Progenitor cell of endocrine pancreas (in vitro differentiated cells): Measurements from ENCODE around the gene CCDC192. TPM values are rescaled to one million over a fixed set of nuclear protein-coding genes. Genes with fewer than 3 reads are reported as not detected.

Experiments
- DNase-seq: peaks from one replicate; pipeline ENCODE4 v3.0.0; 2021; ENCODE audit warnings: low spot score; ENCODE audit not compliant: unreplicated experiment
- H3K27ac Mint-ChIP-seq: 2 replicates; pipeline ENCODE4 v1.8.0; 2021; ENCODE audit warnings: mild to moderate bottlenecking, moderate library complexity, mixed read lengths
- H3K27me3 Mint-ChIP-seq: 2 replicates; pipeline ENCODE4 v1.8.0; 2021; ENCODE audit warnings: mixed read lengths
- H3K36me3 Mint-ChIP-seq: 2 replicates; pipeline ENCODE4 v1.8.0; 2022; ENCODE audit warnings: mixed read lengths; ENCODE audit not compliant: insufficient read depth
- H3K4me1 Mint-ChIP-seq: 2 replicates; pipeline ENCODE4 v1.8.0; 2021; ENCODE audit warnings: low read depth, mixed read lengths
- H3K4me3 Mint-ChIP-seq: 2 replicates; pipeline ENCODE4 v1.8.0; 2021; ENCODE audit warnings: low read depth, mild to moderate bottlenecking, moderate library complexity, mixed read lengths
- H3K9me3 Mint-ChIP-seq: 2 replicates; pipeline ENCODE4 v1.8.0; 2021; ENCODE audit warnings: low read depth, mixed read lengths
- total RNA-seq: library from RNA; stranded (reverse); gene quantifications from 2 replicates; pipeline ENCODE4 v1.2.1, GENCODE V29; 2021
- TF ChIP-seq, protein P1 (sequence below): fragments of 200-600 bp; sonication (generic); IDR thresholded peaks from one replicate; pipeline ENCODE4 v1.5.0; 2021; ENCODE audit warnings: antibody characterized with exemption, mild to moderate bottlenecking; ENCODE audit not compliant: unreplicated experiment

CCDC192 gene
- total RNA-seq, 1 donor from 2014 or later, result not detected

DNA sequence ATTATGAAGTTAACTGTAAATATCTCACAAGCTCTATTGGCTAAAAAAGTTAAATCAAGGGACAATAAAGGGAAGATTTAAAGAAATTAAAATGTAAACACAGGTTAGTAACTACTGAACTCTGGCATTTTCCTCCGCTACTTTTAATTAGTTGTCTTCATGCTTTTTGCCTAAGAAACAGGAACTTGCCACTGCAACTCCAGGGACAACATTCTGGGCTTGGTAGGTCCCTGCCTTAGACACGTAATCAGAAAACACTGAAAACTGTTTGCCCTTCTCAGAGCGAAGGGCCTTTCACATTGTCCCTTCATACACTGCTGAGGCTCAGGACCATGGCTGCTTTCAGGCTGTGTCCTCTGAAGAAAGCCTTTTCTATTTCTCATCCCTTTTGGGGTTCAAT is 118.7 kb downstream of the CCDC192 start:
- H3K36me3 Mint-ChIP-seq, result no peaks in the 10 kb centered on the region
- DNase-seq, result no peak
- peaks cover 8% of the 10 kb centered on the region for H3K9me3 Mint-ChIP-seq
- H3K4me3 Mint-ChIP-seq, result no peak overlapping the region
- TF ChIP-seq, protein P1, sequence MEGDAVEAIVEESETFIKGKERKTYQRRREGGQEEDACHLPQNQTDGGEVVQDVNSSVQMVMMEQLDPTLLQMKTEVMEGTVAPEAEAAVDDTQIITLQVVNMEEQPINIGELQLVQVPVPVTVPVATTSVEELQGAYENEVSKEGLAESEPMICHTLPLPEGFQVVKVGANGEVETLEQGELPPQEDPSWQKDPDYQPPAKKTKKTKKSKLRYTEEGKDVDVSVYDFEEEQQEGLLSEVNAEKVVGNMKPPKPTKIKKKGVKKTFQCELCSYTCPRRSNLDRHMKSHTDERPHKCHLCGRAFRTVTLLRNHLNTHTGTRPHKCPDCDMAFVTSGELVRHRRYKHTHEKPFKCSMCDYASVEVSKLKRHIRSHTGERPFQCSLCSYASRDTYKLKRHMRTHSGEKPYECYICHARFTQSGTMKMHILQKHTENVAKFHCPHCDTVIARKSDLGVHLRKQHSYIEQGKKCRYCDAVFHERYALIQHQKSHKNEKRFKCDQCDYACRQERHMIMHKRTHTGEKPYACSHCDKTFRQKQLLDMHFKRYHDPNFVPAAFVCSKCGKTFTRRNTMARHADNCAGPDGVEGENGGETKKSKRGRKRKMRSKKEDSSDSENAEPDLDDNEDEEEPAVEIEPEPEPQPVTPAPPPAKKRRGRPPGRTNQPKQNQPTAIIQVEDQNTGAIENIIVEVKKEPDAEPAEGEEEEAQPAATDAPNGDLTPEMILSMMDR, result no peak
- H3K27ac Mint-ChIP-seq, result no peak overlapping the region
- no peaks in the 10 kb centered on the region for H3K27me3 Mint-ChIP-seq
- H3K4me1 Mint-ChIP-seq, result peaks cover 18% of the 10 kb centered on the region

DNA sequence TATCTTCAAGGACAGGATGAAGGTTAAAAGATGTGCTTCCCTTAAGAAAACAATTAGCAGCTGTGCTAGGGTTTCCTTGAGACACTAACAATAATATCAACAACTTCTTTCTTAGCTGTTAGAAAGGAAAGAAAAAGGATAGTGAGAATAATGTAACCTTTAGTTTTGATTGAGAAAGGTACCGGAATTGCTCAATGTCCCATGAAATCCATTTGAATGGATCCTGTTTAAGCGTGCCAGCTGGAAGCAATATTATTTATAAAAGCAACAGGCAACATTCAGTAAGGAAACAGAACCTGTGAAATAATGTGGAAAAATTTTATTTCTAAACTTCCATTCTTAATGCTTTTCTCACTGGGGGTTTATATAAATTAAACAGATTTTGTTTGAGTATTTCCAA is 120.9 kb downstream of the CCDC192 start:
- no peak for DNase-seq
- H3K4me3 Mint-ChIP-seq, result no peak overlapping the region
- peaks cover 4% of the 10 kb centered on the region for H3K9me3 Mint-ChIP-seq
- no peaks in the 10 kb centered on the region for H3K27me3 Mint-ChIP-seq
- no peaks in the 10 kb centered on the region for H3K36me3 Mint-ChIP-seq
- no peak overlapping the region for H3K27ac Mint-ChIP-seq
- TF ChIP-seq, protein P1, result no peak
- peaks cover 18% of the 10 kb centered on the region for H3K4me1 Mint-ChIP-seq

DNA sequence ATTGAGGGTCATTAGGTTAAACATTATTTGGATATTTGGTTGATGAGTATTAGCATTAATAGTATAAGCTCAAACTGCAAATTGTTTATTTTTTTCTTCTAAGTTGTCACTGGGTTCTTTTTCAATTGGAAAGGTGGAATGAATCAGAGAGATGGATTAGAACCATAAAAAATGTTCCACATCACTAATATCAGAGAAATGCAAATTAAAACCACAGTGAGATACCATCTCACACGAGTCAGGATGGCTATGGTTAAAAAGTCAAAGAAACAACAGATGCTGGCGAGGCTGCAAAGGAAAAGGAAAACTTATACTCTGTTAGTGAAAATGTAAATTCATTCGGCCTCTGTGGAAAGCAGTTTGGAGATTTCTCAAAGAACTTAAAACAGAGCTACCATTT is 122.8 kb downstream of the CCDC192 start:
- TF ChIP-seq, protein P1, result no peak
- Mint-ChIP-seq H3K27me3 (no peaks in the 10 kb centered on the region), H3K27ac (no peak overlapping the region), H3K4me3 (no peak overlapping the region), H3K36me3 (no peaks in the 10 kb centered on the region), H3K9me3 (no peaks in the 10 kb centered on the region), H3K4me1 (peaks cover 21% of the 10 kb centered on the region)
- DNase-seq, result no peak

DNA sequence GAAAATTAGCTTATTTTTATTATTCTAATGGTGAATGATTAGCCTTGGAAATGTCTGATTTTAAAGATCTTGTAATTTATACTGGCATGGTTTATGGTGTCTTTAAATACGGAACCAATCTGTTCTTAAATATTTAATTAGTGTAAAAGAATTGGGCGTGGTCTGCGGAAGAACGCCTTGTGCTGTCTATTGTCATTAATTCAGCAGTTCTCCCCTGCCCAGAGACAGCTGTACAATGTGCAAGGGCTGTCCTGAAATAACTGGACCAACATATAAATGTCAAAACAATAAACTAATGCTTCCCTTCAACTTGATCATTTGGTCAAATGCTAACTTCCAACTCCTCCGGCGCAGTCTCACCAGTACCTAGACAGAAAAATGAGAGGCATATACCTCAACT is 124.3 kb downstream of the CCDC192 start:
- Mint-ChIP-seq H3K9me3 (no peaks in the 10 kb centered on the region), H3K36me3 (no peaks in the 10 kb centered on the region), H3K27me3 (no peaks in the 10 kb centered on the region), H3K4me1 (peaks cover 10% of the 10 kb centered on the region), H3K4me3 (no peak overlapping the region), H3K27ac (no peak overlapping the region)
- DNase-seq, result no peak
- TF ChIP-seq, protein P1, result no peak

DNA sequence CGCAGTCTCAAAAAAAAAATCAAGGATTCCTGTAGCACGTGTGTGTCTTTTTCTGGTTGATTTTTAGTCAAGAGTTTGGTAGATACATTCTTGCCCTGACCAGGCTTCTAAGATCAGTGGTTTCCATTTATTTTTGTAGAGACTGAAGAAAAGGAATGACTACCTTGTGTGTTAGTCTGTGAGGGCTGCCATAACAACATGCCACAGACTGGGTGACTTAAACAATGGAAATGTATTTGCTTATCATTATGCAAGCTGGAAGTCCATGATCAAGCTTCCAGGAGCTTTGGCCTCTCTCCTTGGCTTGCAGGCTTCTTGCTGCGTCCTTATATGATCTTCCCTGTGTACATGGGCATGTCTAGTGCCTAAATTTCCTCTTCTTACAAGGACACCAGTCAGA is 127.0 kb downstream of the CCDC192 start:
- TF ChIP-seq, protein P1, result no peak
- Mint-ChIP-seq H3K27me3 (no peaks in the 10 kb centered on the region), H3K27ac (no peak overlapping the region), H3K9me3 (no peaks in the 10 kb centered on the region), H3K4me3 (no peak overlapping the region), H3K36me3 (no peaks in the 10 kb centered on the region), H3K4me1 (peaks cover 16% of the 10 kb centered on the region)
- no peak for DNase-seq
